H1 (cell line): ENCODE results near the gene ETDB. TPM values are rescaled to one million over a fixed set of nuclear protein-coding genes. Genes with fewer than 3 reads are reported as not detected.

Experiments used
- CBX8 ChIP-seq: fragments of 300-800, 300-1000 bp; sonication (generic); IDR thresholded peaks from 2 replicates; pipeline ENCODE4 v1.7.1; 2016; ENCODE audit warnings: low read depth, low read length, borderline replicate concordance
- EGR1 ChIP-seq: IDR thresholded peaks from 2 replicates; pipeline ENCODE4 v1.6.1; 2011; ENCODE audit warnings: low read depth, low read length, borderline replicate concordance
- NANOG ChIP-seq: IDR thresholded peaks from 2 replicates; pipeline ENCODE4 v1.6.1; 2011; ENCODE audit warnings: low read length, low read depth, mild to moderate bottlenecking, inconsistent platforms; ENCODE audit not compliant: insufficient read depth, poor library complexity, severe bottlenecking
- polyA plus RNA-seq, 7 experiments: library from polyadenylated mRNA; depleted of rRNA in 3 of 7; stranded (reverse) in 5 of 7; unstranded in 2 of 7; fragments of >200 nt in 5 of 7; fragments of 200-250 nt in 2 of 7; gene quantifications; 1 replicate in 5 of 7; 2 replicates in 1 of 7; 4 replicates in 1 of 7; pipeline versions ENCODE4 v1.2.1 to v1.2.3, GENCODE V29; 2011 to 2013; ENCODE audit warnings: missing spikeins in 2 of 7, mixed read lengths in 2 of 7
- total RNA-seq: library from RNA; stranded (reverse); fragmentation: NEBNext Ultra II Directional; extraction: Animal tissue kit (Norgen Biotek cat#: 25700); gene quantifications from 2 replicates; pipeline ENCODE4 v1.2.1, GENCODE V29; 2021
- TF ChIP-seq, protein P1 (sequence below): IDR thresholded peaks from 2 replicates; pipeline ENCODE4 v1.6.1; 2012; ENCODE audit warnings: low read length, inconsistent platforms

ETDB gene
- total and polyA plus RNA-seq, 2 of the 8 experiments (the other 6 are each of a cell fraction or from before 2014, with no cell fraction given), result not detected

DNA sequence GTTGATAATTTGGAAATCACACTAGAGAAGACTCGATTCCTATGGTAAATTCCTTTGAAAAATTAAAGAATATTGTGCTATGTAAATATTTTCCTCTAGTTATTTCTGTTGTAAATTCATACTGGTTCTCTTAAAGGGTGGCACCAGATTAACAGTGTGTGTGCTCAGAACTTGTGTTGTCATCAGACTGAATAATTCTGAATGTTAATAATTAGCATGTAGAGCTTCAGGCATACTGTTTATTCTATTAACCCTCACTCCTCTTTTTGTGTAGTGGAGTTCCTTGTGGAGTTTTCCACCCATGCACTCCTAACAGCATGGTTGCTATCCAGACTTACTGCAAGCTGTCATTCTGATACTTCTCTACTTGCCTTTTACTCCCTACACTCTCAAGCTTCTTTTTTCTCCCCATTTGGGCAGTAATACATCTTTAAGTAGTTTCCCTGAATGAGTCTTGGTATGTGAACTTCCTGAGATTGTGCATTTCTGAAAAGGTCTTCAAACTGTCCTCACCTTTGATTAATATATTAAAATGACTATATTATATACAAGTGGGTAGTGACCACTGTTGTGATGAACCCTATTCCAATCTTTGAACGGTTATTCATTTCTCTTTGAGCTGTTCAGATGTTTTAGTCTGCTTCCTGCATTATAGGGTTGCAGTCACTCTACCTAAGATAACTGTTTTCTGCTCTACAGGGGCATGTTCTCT lies 38.5 kb downstream of the ETDB start (continued):
- TF ChIP-seq, protein P1, sequence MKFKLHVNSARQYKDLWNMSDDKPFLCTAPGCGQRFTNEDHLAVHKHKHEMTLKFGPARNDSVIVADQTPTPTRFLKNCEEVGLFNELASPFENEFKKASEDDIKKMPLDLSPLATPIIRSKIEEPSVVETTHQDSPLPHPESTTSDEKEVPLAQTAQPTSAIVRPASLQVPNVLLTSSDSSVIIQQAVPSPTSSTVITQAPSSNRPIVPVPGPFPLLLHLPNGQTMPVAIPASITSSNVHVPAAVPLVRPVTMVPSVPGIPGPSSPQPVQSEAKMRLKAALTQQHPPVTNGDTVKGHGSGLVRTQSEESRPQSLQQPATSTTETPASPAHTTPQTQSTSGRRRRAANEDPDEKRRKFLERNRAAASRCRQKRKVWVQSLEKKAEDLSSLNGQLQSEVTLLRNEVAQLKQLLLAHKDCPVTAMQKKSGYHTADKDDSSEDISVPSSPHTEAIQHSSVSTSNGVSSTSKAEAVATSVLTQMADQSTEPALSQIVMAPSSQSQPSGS, result no peak
- TF ChIP-seq NANOG (no peak), CBX8 (no peak), EGR1 (no peak)

Other genes with a start within 250 kb of the ETDB start
- gene MOSPD1, start 205.3 kb downstream of the ETDB start, total RNA-seq, result 22.7 and 24.4 TPM in 2 replicates
- gene MOSPD1, start 205.3 kb downstream of the ETDB start, polyA plus RNA-seq (2011; rRNA removed), result 4.5 and 6.7 TPM in 2 replicates
- 2.1 and 2.3 TPM in 2 replicates for gene SMIM10, start 129.5 kb downstream of the ETDB start, total RNA-seq
- gene SMIM10, start 129.5 kb downstream of the ETDB start, polyA plus RNA-seq (2011; rRNA removed), result 2.8 and 4.6 TPM in 2 replicates
- 6.2 and 6.4 TPM in 2 replicates for gene RTL8B, start 98.0 kb downstream of the ETDB start, total RNA-seq
- 5.0 and 7.1 TPM in 2 replicates for gene RTL8B, start 98.0 kb downstream of the ETDB start, polyA plus RNA-seq (2011; rRNA removed)
- gene RTL8C, start 88.2 kb downstream of the ETDB start, total RNA-seq, result 59.0 and 68.0 TPM in 2 replicates
- 92.1 and 128 TPM in 2 replicates for gene RTL8C, start 88.2 kb downstream of the ETDB start, polyA plus RNA-seq (2011; rRNA removed)
- gene RTL8A, start 68.4 kb downstream of the ETDB start, total RNA-seq, result 32.2 and 34.3 TPM in 2 replicates
- gene RTL8A, start 68.4 kb downstream of the ETDB start, polyA plus RNA-seq (2011; rRNA removed), result 139 and 142 TPM in 2 replicates
- gene SMIM10L2B, start 21.8 kb downstream of the ETDB start, total RNA-seq, result 4.2 TPM in 2 replicates
- gene SMIM10L2B, start 21.8 kb downstream of the ETDB start, polyA plus RNA-seq (2011; rRNA removed), result 4.6 and 7.7 TPM in 2 replicates
- not detected in 2 replicates for gene CT55, start 50.9 kb upstream of the ETDB start, total RNA-seq
- 0.09 and 0.15 TPM in 2 replicates for gene CT55, start 50.9 kb upstream of the ETDB start, polyA plus RNA-seq (2011; rRNA removed)
- gene ETDA, start 131.5 kb upstream of the ETDB start, total RNA-seq, result not detected in 2 replicates
- gene ETDA, start 131.5 kb upstream of the ETDB start, polyA plus RNA-seq (2011; rRNA removed), result not detected in 2 replicates
- gene ETDC, start 189.0 kb upstream of the ETDB start, total RNA-seq, result not detected in 2 replicates
- not detected in 2 replicates for gene ETDC, start 189.0 kb upstream of the ETDB start, polyA plus RNA-seq (2011; rRNA removed)
- 6.0 and 6.6 TPM in 2 replicates for gene ZNF75D, start 223.6 kb upstream of the ETDB start, total RNA-seq
- 4.6 and 7.4 TPM in 2 replicates for gene ZNF75D, start 223.6 kb upstream of the ETDB start, polyA plus RNA-seq (2011; rRNA removed)
- gene ZNF449, start 224.3 kb upstream of the ETDB start, total RNA-seq, result 5.8 and 6.7 TPM in 2 replicates
- 1.4 and 2.9 TPM in 2 replicates for gene ZNF449, start 224.3 kb upstream of the ETDB start, polyA plus RNA-seq (2011; rRNA removed)